ENCODE measurements around the gene SIGLECL1.

Gene SIGLECL1

DNA sequence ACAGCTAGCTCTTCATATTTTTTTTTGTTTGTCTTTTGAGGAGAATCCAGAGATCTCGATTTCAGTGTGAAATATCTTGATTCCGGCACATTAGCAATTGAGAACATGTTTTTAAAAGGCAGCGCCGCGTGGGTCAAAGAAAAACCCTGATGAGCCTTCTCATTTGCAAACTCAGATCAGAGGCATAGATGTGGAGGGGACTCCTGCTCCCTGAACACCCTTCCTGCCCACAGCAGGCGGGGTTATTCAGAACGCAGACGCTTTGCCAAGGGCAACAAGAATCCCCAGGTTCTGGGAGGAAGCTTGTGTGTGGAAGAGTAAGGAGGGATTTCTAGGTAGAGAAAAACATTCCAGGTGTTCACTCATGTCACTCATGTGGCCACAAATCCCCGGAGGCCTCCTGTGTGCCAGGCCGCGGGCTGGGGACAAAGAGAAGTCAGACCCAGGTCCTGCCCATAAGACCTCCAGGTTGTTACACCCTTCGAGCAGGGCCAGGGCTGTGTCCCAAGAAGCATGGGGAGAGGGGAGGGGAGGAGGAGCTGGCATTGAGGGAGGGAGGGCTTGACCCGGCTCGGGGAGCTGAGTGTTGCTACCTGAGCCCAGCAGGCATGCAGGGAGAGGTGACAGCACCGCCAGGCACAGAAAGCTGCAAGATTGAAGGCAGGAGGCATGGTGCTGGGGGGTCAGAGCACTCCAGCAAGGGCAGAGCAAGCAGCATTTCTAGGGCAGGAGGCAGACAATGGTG, 44.7 kb downstream of the SIGLECL1 start:
- no peak for DNase-seq (ENCODE audit: low read depth in 2 of 2)

DNA sequence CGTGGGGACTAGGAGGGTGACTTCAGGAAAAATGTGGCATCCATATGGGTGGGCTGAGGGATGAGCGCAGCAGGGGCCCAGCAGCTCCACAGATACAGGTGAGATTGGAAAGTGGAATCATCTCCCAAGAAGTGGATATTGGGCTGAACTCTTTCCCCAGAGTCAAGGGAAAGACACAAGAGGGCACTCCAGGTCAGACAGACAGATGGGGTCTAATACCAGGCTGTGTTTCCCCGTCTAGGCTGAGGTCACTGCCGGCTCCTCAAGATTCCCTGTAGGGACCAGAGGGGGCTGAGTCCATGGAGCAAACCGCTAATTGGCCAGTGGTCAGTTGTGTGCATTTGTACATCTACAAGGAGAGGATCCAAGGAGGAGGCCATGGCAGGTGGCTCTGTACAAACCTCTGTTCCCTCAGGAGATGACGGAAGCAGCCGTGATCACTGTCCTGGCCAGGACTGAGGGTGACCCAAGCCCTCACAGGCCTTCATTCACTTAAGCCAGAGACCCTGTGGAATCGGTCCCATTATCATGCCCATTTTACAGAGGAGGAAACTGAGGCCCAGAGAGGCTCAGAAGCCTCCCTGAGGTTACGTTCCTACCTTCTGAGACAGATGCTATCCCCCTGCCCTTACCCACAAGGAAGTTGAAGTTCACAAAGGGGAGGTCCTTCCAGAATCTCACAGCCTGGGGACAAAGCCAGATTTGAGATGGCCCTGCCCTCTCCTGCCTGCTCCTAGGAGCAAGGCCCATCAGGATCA, 45.6 kb downstream of the SIGLECL1 start:
- DNase-seq (ENCODE audit: low read depth in 2 of 2): no peak

DNA sequence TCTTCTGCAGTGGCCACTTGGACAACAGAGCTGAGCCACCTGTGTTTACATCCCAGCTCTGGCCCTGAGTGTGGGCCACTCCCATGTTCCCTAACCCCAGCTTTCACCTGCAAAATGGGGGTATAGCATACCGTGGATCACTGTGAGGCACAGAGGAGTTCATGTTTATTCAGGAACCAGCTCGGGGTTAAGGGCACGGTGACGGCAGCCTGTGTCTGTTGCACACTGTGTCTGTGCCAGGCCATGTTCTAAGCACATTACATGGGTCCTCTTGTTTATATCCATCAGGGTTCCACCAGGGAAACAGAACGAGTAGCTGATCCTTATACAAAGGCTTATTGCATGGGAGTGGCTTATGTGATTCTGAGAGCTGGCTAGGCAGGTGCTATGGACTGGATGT, 46.5 kb downstream of the SIGLECL1 start:
- no peak for DNase-seq (ENCODE audit: low read depth in 2 of 2)

DNA sequence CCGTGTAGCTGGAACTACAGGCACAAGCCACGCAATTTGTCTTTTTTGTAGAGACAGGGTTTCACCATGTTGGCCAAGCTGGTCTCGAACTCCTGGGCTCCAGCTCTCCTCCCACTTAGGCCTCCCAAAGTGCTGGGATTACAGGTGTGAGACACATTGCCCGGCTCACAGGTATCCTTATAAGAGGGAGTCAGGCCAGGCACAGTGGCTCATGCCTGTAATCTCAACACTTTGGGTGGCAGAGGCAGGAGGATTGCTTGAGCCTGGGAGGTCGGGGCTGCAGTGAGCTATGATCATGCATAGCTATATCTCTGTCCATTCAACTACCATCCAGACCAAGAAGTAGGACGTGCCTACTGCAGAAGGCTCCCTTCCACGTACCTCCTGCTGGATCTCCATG, 50.4 kb downstream of the SIGLECL1 start:
- no peak for DNase-seq (ENCODE audit: low read depth in 2 of 2)

DNA sequence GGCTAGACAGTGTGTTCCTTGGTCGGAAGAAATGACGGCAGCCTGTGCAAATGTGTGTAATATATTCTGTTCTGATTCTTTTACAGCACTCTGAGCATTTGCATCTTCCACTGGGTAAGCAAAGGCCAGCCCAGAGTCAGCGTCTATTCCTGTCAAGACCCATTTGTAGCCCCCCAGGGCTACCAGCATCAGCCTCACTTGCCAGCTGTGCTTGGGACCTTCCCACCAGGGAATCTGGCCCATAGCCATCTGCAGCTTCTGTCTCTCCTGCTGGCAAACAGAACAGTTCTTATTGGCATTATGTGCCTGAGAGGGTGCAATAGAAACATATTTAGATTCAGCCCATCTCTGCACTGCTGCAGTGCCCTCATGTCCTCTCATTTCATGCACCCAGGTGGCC, 54.6 kb downstream of the SIGLECL1 start:
- DNase-seq (ENCODE audit: low read depth in 2 of 2): no peak

DNA sequence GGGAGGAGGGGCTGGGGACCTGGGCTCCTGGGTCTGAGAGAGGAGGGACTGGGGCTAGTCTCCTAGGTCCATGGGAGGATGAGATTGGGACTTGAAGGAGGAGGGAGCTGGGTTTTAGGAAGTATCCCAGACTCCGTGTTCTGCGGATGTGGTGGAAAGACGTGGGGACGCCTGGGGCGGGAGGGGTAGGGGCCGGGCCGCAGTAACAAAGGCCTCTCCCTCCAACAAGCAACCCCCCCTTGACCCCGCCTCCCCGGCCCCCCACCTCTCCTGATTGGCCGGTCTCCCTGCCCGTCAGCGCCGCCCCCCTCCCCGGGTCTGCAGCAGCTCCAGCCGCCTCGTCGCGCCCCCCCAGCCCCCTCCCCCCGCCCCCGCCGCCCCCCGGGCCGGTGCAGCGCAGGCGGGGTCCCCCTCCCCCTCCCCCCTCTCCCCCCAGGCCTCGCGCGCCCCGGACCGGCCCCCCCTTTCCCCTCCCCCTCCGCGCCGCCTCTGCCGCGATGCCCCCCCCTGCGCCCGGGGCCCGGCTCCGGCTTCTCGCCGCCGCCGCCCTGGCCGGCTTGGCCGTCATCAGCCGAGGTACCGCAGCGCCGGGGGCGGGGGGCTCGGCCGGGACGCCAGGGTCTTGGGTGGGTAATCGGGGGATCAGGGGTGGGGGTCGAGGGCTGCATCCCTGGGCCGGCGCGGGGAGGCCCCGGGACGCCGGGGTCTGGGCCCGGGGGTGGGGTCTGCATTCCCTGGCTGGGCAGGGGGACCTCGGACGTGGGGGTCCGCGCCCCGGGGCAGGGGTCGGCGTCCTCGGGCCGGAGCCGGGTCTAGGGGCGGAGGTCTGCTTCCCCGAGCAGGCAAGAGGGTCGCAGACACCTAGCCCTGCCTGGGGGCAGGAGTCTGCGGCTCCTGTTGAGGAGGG, 60.7 kb downstream of the SIGLECL1 start, which contains the start of gene IGLON5:
Gene IGLON5, plus strand, starts transcription at position 294 of the 907 bp plus-strand sequence. Its CDS starts 204 bp downstream, at position 498.
- DNase-seq (ENCODE audit: low read depth in 2 of 2): no peak

DNA sequence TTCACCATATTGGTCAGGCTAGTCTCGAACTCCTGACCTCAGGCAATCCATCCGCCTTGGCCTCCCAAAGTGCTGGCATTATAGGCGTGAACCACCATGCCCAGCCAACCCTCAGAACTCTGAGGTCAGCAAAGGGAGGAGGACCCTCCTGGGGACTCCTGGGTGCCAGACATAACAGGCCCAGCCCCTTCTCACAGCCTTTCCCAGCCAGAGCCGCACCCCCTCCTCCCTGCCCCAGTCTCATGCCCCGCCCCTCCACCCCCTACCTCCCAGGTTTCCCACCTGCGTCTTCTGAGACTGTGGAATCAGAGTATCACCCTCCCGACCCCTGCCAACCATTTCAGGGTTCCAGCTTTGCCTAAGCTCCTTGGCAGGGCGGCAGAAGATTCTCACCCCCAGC, 65.8 kb downstream of the SIGLECL1 start:
- no peak for DNase-seq (ENCODE audit: low read depth in 2 of 2)

DNA sequence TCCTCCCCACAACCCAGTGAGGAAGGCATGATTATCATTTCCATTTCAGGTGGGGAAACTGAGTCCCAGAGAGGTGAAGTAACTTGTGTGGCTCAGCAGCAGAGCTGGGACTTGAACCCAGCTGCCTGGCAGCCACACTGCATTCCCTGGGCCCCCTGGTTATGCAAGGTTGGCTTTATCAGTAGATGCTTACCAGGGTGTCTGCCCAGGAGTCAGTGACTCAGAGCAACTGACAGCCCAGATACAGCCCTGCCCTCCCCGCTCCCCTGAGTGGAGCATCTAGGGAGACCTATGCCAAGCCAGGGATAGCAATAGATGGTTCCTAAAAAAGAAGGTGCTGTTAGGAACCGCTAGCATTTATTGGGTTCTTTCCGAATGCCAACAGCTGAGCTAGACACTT, 66.5 kb downstream of the SIGLECL1 start:
- DNase-seq (ENCODE audit: low read depth in 2 of 2): no peak

DNA sequence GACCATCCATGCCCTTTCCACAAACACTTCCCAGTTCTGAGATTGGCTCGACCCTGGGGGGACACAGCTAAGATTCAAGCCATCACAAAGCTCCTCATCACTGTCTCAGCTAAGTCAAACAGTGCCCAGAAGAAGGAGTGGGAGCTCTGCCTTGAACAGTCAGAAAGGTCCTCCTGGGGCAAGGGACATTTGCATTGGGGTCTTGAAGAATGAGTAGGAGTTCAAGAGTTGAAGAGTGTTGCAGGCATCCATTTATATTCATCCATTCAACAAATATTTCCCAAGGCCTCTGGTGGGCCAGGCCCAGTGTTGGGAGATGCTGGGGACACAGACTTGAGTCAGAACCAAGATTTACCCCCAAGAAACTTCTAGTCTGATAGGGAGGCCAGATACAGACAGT, 67.1 kb downstream of the SIGLECL1 start:
- no peak for DNase-seq (ENCODE audit: low read depth in 2 of 2)

Measured in stimulated activated CD8-positive, alpha-beta memory T cell treated with anti-CD3 and anti-CD28 coated beads, Interleukin-15, amount 100 ng/mL, for 48 hours (primary cell).